CD4-positive, alpha-beta memory T cell (primary cell): ENCODE data around the gene CENPP. TPM values are rescaled to one million over a fixed set of nuclear protein-coding genes. Genes with fewer than 3 reads are reported as not detected.
A peak's percentile ranks its signal among the peaks of the same experiment; 100 is the strongest.

Experiments
- CTCF ChIA-PET: fragments of 350-600 bp; sonication (Branson Sonifier 250); formaldehyde crosslinking; loops from one replicate; lab custom pipeline; 2021; ENCODE audit warnings: inconsistent platforms; ENCODE audit not compliant: partially characterized antibody; lab: Charles Lee
- POLR2A ChIA-PET: fragments of 350-600 bp; sonication (Branson Sonifier 250); formaldehyde crosslinking; loops from one replicate; lab custom pipeline; 2021; ENCODE audit not compliant: partially characterized antibody; lab: Charles Lee
- DNase-seq, 5 donors: peaks; one replicate each; pipeline versions ENCODE4 v3.0.0 to v3.0.0-alpha.2; 2020 to 2022; ENCODE audit warnings: mixed read lengths in 1 of 5
- H3K27ac ChIP-seq: one replicate; pipeline ENCODE4 v1.7.0; 2013; ENCODE audit warnings: low read depth, low read length
- H3K27me3 ChIP-seq: 2 replicates; pipeline ENCODE4 v1.7.0; 2013; ENCODE audit warnings: mild to moderate bottlenecking, low read length, moderate library complexity; ENCODE audit not compliant: insufficient read depth
- H3K36me3 ChIP-seq: 2 replicates; pipeline ENCODE4 v1.7.0; 2013; ENCODE audit warnings: mild to moderate bottlenecking, low read length, moderate library complexity; ENCODE audit not compliant: insufficient read depth
- H3K4me1 ChIP-seq: 2 replicates; pipeline ENCODE4 v1.7.0; 2013; ENCODE audit warnings: mild to moderate bottlenecking, low read length, moderate library complexity; ENCODE audit not compliant: insufficient read depth
- H3K4me3 ChIP-seq, 2 donors: one replicate each; pipeline ENCODE4 v1.7.0; 2013; ENCODE audit warnings: low read length in 2 of 2, mild to moderate bottlenecking in 1 of 2
- H3K9me3 ChIP-seq, 2 donors: one replicate each; pipeline ENCODE4 v1.7.0; 2013; ENCODE audit warnings: low read length in 2 of 2, control low read depth in 1 of 2; ENCODE audit not compliant: control insufficient read depth in 1 of 2
- H3K27ac Mint-ChIP-seq, 7 donors: one replicate each; pipeline ENCODE4 v1.8.0; 2020 to 2021; ENCODE audit warnings: mixed read lengths in 7 of 7, mild to moderate bottlenecking in 6 of 7, inconsistent platforms in 3 of 7, moderate library complexity in 3 of 7
- H3K27me3 Mint-ChIP-seq, 2 donors: one replicate each; pipeline ENCODE4 v1.8.0; 2020 to 2021; ENCODE audit warnings: mixed read lengths in 2 of 2
- H3K36me3 Mint-ChIP-seq, 2 donors: one replicate each; pipeline ENCODE4 v1.8.0; 2020 to 2021; ENCODE audit warnings: mixed read lengths in 2 of 2, inconsistent platforms in 1 of 2, mild to moderate bottlenecking in 1 of 2
- H3K4me1 Mint-ChIP-seq, 4 donors: one replicate each; pipeline ENCODE4 v1.8.0; 2020 to 2021; ENCODE audit warnings: mixed read lengths in 4 of 4, mild to moderate bottlenecking in 1 of 4
- H3K4me3 Mint-ChIP-seq, 8 donors: one replicate each; pipeline ENCODE4 v1.8.0; 2020 to 2021; ENCODE audit warnings: mixed read lengths in 8 of 8, mild to moderate bottlenecking in 7 of 8, moderate library complexity in 6 of 8, inconsistent platforms in 3 of 8
- H3K9me3 Mint-ChIP-seq, 8 donors: one replicate each; pipeline ENCODE4 v1.8.0; 2020 to 2021; ENCODE audit warnings: mixed read lengths in 8 of 8, mild to moderate bottlenecking in 5 of 8, inconsistent platforms in 3 of 8, moderate library complexity in 1 of 8
- intact Hi-C: fragments of 100-400 bp; cut with micrococcal nuclease; formaldehyde crosslinking; loops from one replicate; pipeline ENCODE4 v1.15.1; 2023
- polyA plus RNA-seq, 2 donors: library from polyadenylated mRNA; unstranded; fragments of 300-500 nt; fragmentation: Illumina TruSeq; gene quantifications; one replicate each; pipeline ENCODE4 v1.2.3, GENCODE V29; 2021
- total RNA-seq, 2 experiments: library from RNA; stranded (reverse); gene quantifications; one replicate each; pipeline ENCODE4 v1.2.3, GENCODE V29; 2021

The CENPP gene
- total and polyA plus RNA-seq, 4 experiments from 2014 or later = 0.55 to 9.5 (median 3.4) TPM

DNA sequence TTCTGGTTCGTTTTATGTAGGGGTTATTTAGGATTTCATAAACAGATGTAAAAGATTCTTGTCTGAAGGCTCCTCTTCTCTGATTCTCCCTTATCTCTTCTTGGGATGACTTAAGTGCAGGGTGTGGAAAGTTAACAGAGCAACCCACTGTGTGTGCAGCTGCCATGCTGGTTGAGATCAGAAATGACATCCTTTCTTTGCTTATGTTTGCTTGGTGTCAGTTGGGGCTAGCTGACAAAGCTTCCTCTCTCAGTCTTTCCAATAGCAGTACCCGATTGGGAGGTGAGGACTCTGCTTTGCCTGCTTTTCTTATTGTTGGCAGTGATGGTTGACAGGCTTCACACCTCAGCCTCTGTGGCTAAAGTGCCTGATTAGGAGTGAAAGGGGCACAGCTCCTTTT lies 52.1 kb downstream of the CENPP start:
- Histone ChIP-seq H3K4me3 (no peak overlapping the region), H3K36me3 (no peaks in the 10 kb centered on the region), H3K27ac (no peak overlapping the region), H3K27me3 (no peaks in the 10 kb centered on the region), H3K9me3 (no peaks in the 10 kb centered on the region), H3K4me1 (peaks cover 8% of the 10 kb centered on the region)
- H3K9me3 Mint-ChIP-seq = peaks cover 0 to 39% (median 27%) of the 10 kb centered on the region in 8 donors
- peak overlapping the region in 1 of 7 donors; percentile 7 for H3K27ac Mint-ChIP-seq
- peaks cover 2 to 21% of the 10 kb centered on the region in 2 donors for H3K36me3 Mint-ChIP-seq
- peaks cover 4 to 11% (median 8%) of the 10 kb centered on the region in 4 donors for H3K4me1 Mint-ChIP-seq
- no peak for DNase-seq
- POLR2A ChIA-PET = no interaction called here
- no peaks in the 10 kb centered on the region for H3K27me3 Mint-ChIP-seq
- intact Hi-C loops = no loop called here
- no peak overlapping the region for H3K4me3 Mint-ChIP-seq
- CTCF ChIA-PET = no interaction called here

DNA sequence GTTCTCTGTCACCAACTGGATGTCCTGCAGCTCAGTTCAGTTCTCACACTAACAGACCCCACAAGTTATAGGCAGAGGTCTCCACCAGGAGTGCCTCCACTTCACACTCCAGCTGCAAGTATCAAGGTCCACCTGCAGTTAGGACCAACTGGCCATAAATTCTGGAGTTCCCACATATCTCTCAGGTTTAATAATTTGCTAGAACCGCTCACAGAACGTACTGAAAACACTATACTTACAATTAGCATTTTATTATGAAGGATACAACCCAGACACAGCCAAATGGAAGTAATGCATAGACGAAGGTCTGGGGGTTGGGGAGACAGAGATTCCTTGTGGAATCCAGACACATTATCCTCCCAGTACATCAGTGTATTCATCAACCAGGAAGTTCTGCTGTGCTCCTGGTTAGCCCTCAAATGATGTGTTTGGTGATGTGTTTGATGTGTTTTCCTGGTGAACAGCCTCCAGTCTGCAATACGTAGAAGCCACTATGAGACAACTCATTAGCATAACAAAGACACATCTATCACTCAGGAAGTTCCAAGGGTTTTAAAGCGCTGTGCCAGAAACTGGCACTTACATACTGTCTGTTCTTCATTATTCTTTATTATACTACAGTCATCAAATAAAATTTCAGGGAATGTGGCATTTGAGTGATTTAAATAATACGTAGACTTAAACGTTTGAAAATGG lies 53.3 kb downstream of the CENPP start:
- no peaks in the 10 kb centered on the region for H3K27me3 ChIP-seq
- H3K27me3 Mint-ChIP-seq = no peaks in the 10 kb centered on the region
- ChIA-PET CTCF (interaction anchor here (0.6 kb wide), 1 partner anchor 30 kb away, joined by 3 read pairs; no protein-coding TSS in a partner anchor), POLR2A (no interaction called here)
- peak in 3 of 5 donors; percentile 3 to 12 (median 9) for DNase-seq
- H3K4me3 ChIP-seq = no peak overlapping the region
- peak overlapping the region in 1 of 8 donors; percentile 51 for H3K4me3 Mint-ChIP-seq
- H3K36me3 Mint-ChIP-seq = peaks cover 2 to 20% of the 10 kb centered on the region in 2 donors
- H3K4me1 Mint-ChIP-seq = peaks cover 4 to 11% (median 8%) of the 10 kb centered on the region in 4 donors
- H3K4me1 ChIP-seq = peaks cover 8% of the 10 kb centered on the region
- H3K9me3 Mint-ChIP-seq = peaks cover 0 to 29% (median 21%) of the 10 kb centered on the region in 8 donors
- H3K27ac ChIP-seq = no peak overlapping the region
- peak overlapping the region in 3 of 7 donors; percentile 12 to 72 (median 47) for H3K27ac Mint-ChIP-seq
- H3K9me3 ChIP-seq = no peaks in the 10 kb centered on the region
- intact Hi-C loops = no loop called here
- no peaks in the 10 kb centered on the region for H3K36me3 ChIP-seq

DNA sequence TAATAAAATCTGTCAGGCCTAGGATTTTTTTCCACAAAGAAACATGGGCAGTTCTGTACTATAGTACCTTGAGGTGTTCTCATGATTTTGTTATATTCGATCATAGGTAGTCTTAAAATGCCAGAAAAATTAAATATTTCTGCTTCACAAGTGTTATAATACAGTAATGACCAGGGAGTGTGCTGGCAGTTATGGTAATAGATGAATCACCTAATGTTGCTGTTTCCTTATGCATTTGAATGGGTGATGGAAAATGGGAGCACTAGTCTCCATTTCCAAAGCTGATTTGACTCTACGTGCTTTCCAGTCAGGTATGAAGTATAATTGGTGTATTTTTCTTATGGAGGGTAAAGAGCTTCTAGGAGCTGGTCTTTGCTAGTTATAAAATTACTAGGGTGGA lies 54.9 kb downstream of the CENPP start:
- H3K27me3 ChIP-seq = no peaks in the 10 kb centered on the region
- POLR2A ChIA-PET = no interaction called here
- H3K27ac Mint-ChIP-seq = no peak overlapping the region

DNA sequence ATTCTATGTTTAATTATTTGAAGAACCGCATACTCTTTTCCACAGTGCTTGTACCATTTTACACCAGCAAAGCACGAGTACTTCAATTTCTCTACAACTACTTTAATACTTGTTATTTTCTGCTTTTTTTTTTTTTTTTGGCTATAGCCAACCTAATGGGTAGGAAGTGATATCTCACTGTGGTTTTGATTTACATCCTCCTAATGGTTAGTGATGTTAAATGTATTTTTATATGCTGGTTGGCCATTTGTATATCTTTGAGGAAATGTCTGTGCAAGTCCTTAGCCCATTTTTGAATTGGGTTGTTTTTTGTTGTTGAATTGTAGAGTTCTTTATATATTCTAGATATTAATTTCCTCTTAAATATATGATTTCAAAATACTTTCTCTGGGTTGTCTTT lies 56.0 kb downstream of the CENPP start:
- CTCF ChIA-PET = no interaction called here
- no peak for DNase-seq
- no peaks in the 10 kb centered on the region for H3K36me3 ChIP-seq
- H3K27me3 ChIP-seq = no peaks in the 10 kb centered on the region
- H3K4me3 ChIP-seq = no peak overlapping the region
- Mint-ChIP-seq H3K27me3 (no peaks in the 10 kb centered on the region), H3K9me3 (peaks cover 0 to 5% (median 0%) of the 10 kb centered on the region in 8 donors), H3K4me1 (peaks cover 4 to 11% (median 8%) of the 10 kb centered on the region in 4 donors), H3K4me3 (no peak overlapping the region), H3K27ac (no peak overlapping the region), H3K36me3 (peaks cover 2 to 5% of the 10 kb centered on the region in 2 donors)
- no peaks in the 10 kb centered on the region for H3K9me3 ChIP-seq
- intact Hi-C loops = no loop called here
- no peak overlapping the region for H3K27ac ChIP-seq
- H3K4me1 ChIP-seq = peaks cover 8% of the 10 kb centered on the region
- POLR2A ChIA-PET = no interaction called here

More for the DNA sequence above, 54.9 kb downstream of the CENPP start:
- no peaks in the 10 kb centered on the region for H3K36me3 ChIP-seq
- H3K27ac ChIP-seq = no peak overlapping the region
- peaks cover 4 to 11% (median 8%) of the 10 kb centered on the region in 4 donors for H3K4me1 Mint-ChIP-seq
- peaks cover 0 to 13% (median 8%) of the 10 kb centered on the region in 8 donors for H3K9me3 Mint-ChIP-seq
- intact Hi-C loops = no loop called here
- no peak overlapping the region for H3K4me3 ChIP-seq
- DNase-seq = no peak
- peaks cover 2 to 11% of the 10 kb centered on the region in 2 donors for H3K36me3 Mint-ChIP-seq
- H3K27me3 Mint-ChIP-seq = no peaks in the 10 kb centered on the region
- no peak overlapping the region for H3K4me3 Mint-ChIP-seq
- H3K4me1 ChIP-seq = peaks cover 8% of the 10 kb centered on the region
- CTCF ChIA-PET = no interaction called here
- no peaks in the 10 kb centered on the region for H3K9me3 ChIP-seq

DNA sequence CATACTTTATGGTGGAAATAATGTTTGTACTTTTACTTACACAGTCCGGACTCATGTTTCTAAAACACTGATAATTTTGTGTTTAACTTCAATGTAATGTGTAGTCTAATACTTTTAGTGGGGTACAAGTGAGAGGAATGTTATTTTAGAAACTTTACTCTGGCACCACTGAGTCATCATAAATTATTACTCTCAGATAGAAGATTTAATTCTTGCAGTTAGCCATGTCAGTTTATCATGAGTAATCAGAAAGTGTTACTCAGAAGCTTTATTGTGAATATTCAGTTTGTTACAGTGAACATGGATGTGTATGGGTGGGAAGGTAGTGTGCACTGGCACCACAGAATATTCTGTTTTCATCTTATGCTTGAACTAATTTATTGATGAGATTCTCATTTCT lies 58.6 kb downstream of the CENPP start:
- no peak overlapping the region for H3K27ac ChIP-seq
- H3K36me3 ChIP-seq = no peaks in the 10 kb centered on the region
- no peaks in the 10 kb centered on the region for H3K9me3 Mint-ChIP-seq
- CTCF ChIA-PET = no interaction called here
- H3K9me3 ChIP-seq = no peaks in the 10 kb centered on the region
- peaks cover under 1 to 5% (median 4%) of the 10 kb centered on the region in 4 donors for H3K4me1 Mint-ChIP-seq
- POLR2A ChIA-PET = no interaction called here
- H3K4me3 Mint-ChIP-seq = no peak overlapping the region
- no peaks in the 10 kb centered on the region for H3K36me3 Mint-ChIP-seq
- no peaks in the 10 kb centered on the region for H3K27me3 Mint-ChIP-seq
- H3K4me3 ChIP-seq = no peak overlapping the region
- peak overlapping the region in 1 of 7 donors; percentile 57 for H3K27ac Mint-ChIP-seq
- intact Hi-C loops = no loop called here
- DNase-seq = no peak
- H3K27me3 ChIP-seq = no peaks in the 10 kb centered on the region
- peaks cover 3% of the 10 kb centered on the region for H3K4me1 ChIP-seq

DNA sequence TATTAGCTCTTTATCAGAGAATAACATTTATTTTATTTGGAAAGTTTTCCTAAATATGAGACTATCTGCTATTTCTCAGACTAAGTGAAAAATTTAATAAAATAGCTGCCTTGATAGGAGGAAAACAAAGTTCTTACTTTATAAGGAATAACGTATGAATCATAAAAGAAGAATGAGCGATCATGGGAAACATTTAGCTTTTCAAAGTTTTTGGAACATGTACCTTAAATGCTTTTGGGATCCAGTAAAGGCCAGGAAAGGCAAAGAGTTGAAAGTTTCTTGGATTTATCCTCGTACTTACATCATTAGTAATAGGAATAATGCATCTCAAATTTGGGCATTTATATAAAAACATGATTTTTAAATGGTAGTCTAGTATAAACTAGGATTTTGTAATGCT lies 59.2 kb downstream of the CENPP start:
- intact Hi-C loops = no loop called here
- CTCF ChIA-PET = no interaction called here

DNA sequence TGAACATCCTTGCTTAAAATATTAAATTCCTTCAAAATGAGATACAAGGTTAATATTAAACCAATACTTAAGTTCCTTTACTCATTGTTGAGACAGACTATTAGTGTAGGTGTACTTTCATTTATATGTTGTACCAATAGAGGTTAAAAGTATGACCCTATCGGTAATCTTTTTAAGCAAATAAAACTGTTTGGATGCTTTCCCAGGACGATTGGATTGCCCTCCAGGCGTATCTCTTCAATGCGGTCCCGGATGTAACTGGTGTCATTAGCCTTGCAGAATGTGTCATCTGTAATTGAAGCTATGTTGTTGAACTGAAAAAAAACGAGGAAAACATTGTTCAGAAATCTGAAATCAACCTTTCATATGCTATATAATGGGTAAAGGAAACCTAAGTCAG lies 59.7 kb downstream of the CENPP start:
- H3K9me3 ChIP-seq = no peaks in the 10 kb centered on the region
- no peaks in the 10 kb centered on the region for H3K4me1 ChIP-seq
- no peaks in the 10 kb centered on the region for H3K36me3 Mint-ChIP-seq
- H3K27ac ChIP-seq = no peak overlapping the region
- H3K4me1 Mint-ChIP-seq = peaks cover 0 to 2% (median 0%) of the 10 kb centered on the region in 4 donors
- no peak overlapping the region for H3K27ac Mint-ChIP-seq
- no peak overlapping the region for H3K4me3 ChIP-seq
- POLR2A ChIA-PET = no interaction called here
- H3K27me3 Mint-ChIP-seq = no peaks in the 10 kb centered on the region
- H3K4me3 Mint-ChIP-seq = no peak overlapping the region
- no peaks in the 10 kb centered on the region for H3K9me3 Mint-ChIP-seq
- intact Hi-C loops = no loop called here
- CTCF ChIA-PET = no interaction called here
- H3K27me3 ChIP-seq = no peaks in the 10 kb centered on the region
- no peak for DNase-seq
- H3K36me3 ChIP-seq = no peaks in the 10 kb centered on the region

More for the DNA sequence above, 59.2 kb downstream of the CENPP start:
- no peaks in the 10 kb centered on the region for H3K36me3 Mint-ChIP-seq
- Histone ChIP-seq H3K9me3 (no peaks in the 10 kb centered on the region), H3K27ac (no peak overlapping the region), H3K36me3 (no peaks in the 10 kb centered on the region), H3K4me1 (no peaks in the 10 kb centered on the region), H3K27me3 (no peaks in the 10 kb centered on the region), H3K4me3 (no peak overlapping the region)
- no peak for DNase-seq
- no peak overlapping the region for H3K4me3 Mint-ChIP-seq
- POLR2A ChIA-PET = no interaction called here
- H3K27ac Mint-ChIP-seq = no peak overlapping the region
- H3K4me1 Mint-ChIP-seq = peaks cover 0 to 2% (median 0%) of the 10 kb centered on the region in 4 donors
- no peaks in the 10 kb centered on the region for H3K27me3 Mint-ChIP-seq
- no peaks in the 10 kb centered on the region for H3K9me3 Mint-ChIP-seq
